ENCODE measurements around the gene LRP5.

Gene LRP5

DNA sequence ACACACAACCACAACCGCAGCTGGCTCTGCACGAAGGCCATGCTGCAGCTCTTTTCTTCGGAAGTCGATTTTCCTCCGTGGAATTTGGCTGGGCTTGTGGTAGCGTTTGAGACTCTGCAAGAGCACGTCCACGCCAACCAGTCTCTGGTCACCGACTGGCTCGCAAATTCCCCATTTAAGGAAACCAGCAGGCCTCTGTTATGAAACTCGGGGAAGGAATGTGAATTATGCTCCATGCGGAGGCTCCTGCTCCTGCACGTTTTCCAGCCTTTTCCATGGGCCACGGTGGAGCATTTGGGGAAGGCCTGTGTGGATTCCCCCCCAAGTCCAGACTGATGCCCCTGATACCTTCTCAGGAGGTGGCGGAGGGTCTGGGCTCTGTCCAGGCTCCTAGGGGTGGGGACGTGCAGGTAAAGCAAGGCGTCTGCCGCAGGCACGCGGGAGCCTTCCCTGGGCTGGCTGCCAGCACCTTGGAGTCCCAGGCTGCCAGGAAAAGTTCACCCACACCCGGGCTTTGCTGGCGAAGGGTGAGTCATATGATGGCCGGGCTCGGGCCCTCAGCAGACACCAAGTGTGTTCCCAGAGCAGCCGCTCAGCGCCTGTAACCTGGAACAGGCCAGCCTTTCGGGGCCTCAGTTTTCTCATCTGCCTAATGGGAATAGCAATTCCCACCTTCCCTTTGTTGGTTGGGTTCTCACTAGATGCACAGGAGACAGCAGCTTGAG, 41.9 kb downstream of the LRP5 start:
- Histone ChIP-seq H3K27ac (ENCODE audit: low read depth, low read length) (peak overlapping the region; percentile 84), H3K27me3 (ENCODE audit: control insufficient read depth in 1 of 2, insufficient read depth in 2 of 2, low read length in 2 of 2) (no peaks in the 10 kb centered on the region), H3K36me3 (ENCODE audit: insufficient read depth, low read length) (peaks cover 20% of the 10 kb centered on the region), H3K9ac (ENCODE audit: low read length) (peak overlapping the region; percentile 12), H3K4me1 (ENCODE audit: insufficient read depth, low read length) (peaks cover 84% of the 10 kb centered on the region), H3K9me3 (ENCODE audit: low read length) (no peaks in the 10 kb centered on the region), H3K4me3 (ENCODE audit: low read depth in 1 of 2, low read length in 2 of 2) (peak overlapping the region in 1 of 2 donors; percentile 23)

DNA sequence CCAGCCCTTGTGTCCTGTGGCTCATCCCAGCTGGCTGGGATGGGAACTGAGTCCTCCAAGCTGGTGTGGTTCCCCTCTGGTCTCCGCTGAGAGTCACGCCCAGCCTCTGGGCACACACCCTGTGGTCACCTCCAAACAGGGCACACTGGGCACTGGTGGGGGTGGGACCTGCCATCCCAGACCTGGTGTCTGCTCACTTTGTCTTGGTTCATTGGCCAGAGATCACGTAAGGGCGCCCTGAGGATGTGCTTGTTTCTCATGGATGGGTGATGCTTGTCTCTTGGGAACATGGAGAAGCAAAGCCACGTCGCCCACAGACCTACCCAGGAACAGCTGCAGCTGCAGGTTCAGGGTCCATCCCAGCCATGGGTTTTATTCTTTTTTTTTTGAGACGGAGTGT, 43.1 kb downstream of the LRP5 start:
- no peak overlapping the region for H3K9ac ChIP-seq (ENCODE audit: low read length)
- peaks cover 24% of the 10 kb centered on the region for H3K36me3 ChIP-seq (ENCODE audit: insufficient read depth, low read length)
- no peaks in the 10 kb centered on the region for H3K27me3 ChIP-seq (ENCODE audit: control insufficient read depth in 1 of 2, insufficient read depth in 2 of 2, low read length in 2 of 2)
- H3K4me1 ChIP-seq (ENCODE audit: insufficient read depth, low read length) = peaks cover 75% of the 10 kb centered on the region
- H3K4me3 ChIP-seq (ENCODE audit: low read depth in 1 of 2, low read length in 2 of 2) = no peak overlapping the region
- peak overlapping the region; percentile 84 for H3K27ac ChIP-seq (ENCODE audit: low read depth, low read length)
- H3K9me3 ChIP-seq (ENCODE audit: low read length) = no peaks in the 10 kb centered on the region

DNA sequence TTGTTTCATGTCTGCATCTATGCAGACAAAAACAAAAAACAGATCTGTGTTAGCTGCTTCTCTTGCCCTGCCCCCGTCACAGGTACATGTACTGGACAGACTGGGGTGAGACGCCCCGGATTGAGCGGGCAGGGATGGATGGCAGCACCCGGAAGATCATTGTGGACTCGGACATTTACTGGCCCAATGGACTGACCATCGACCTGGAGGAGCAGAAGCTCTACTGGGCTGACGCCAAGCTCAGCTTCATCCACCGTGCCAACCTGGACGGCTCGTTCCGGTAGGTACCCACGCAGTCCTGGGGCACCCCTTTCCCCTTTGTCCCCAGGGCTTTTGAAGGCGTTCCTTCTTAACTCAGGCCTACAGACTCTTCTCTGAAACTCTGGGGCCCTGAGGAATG, 45.2 kb downstream of the LRP5 start:
- Histone ChIP-seq H3K9me3 (ENCODE audit: low read length) (no peaks in the 10 kb centered on the region), H3K9ac (ENCODE audit: low read length) (no peak overlapping the region), H3K36me3 (ENCODE audit: insufficient read depth, low read length) (peaks cover 25% of the 10 kb centered on the region), H3K27me3 (ENCODE audit: control insufficient read depth in 1 of 2, insufficient read depth in 2 of 2, low read length in 2 of 2) (no peaks in the 10 kb centered on the region), H3K27ac (ENCODE audit: low read depth, low read length) (no peak overlapping the region), H3K4me1 (ENCODE audit: insufficient read depth, low read length) (peaks cover 56% of the 10 kb centered on the region), H3K4me3 (ENCODE audit: low read depth in 1 of 2, low read length in 2 of 2) (no peak overlapping the region)

DNA sequence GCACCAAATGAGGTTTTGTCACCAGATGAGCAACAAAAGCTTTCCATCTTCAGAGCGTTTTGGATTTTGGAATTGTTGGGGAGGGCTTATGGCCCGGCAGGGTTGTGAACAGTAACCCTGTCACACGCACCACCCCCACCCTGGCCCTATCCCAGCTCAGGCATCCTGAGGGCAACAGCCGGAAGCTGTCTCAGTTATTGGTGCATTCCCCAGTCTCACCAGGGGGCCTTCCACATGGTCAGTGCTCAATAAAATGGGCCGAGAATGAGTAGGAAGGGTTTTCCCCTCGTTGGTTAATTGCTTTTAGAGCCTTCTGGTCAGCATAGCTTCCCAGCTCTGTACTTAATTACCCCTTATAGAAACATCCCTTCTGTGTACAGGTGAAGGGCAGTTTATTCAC, 46.0 kb downstream of the LRP5 start:
- Histone ChIP-seq H3K9me3 (ENCODE audit: low read length) (no peaks in the 10 kb centered on the region), H3K4me3 (ENCODE audit: low read depth in 1 of 2, low read length in 2 of 2) (no peak overlapping the region), H3K27ac (ENCODE audit: low read depth, low read length) (no peak overlapping the region), H3K36me3 (ENCODE audit: insufficient read depth, low read length) (peaks cover 25% of the 10 kb centered on the region), H3K27me3 (ENCODE audit: control insufficient read depth in 1 of 2, insufficient read depth in 2 of 2, low read length in 2 of 2) (no peaks in the 10 kb centered on the region), H3K4me1 (ENCODE audit: insufficient read depth, low read length) (peaks cover 55% of the 10 kb centered on the region), H3K9ac (ENCODE audit: low read length) (no peak overlapping the region)

DNA sequence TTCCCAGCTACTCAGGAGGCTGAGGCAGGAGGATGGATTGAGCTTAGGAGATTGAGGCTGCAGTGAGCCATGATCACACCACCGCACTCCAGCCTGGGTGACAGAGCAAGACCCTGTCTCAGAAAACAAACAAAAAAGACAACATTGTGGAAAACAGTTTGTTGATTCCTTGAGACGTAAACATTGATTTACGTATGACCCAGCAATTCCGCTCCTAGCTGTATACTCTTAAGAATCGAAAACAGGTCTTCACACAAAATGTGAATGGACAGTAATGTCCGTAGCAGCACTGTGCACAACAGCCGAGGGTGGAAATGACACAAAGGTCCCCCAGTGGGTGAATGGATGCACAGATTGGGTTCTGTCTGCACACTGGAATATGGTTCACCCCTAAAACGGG, 49.3 kb downstream of the LRP5 start:
- Histone ChIP-seq H3K36me3 (ENCODE audit: insufficient read depth, low read length) (peaks cover 35% of the 10 kb centered on the region), H3K4me1 (ENCODE audit: insufficient read depth, low read length) (peaks cover 27% of the 10 kb centered on the region), H3K27ac (ENCODE audit: low read depth, low read length) (no peak overlapping the region)

DNA sequence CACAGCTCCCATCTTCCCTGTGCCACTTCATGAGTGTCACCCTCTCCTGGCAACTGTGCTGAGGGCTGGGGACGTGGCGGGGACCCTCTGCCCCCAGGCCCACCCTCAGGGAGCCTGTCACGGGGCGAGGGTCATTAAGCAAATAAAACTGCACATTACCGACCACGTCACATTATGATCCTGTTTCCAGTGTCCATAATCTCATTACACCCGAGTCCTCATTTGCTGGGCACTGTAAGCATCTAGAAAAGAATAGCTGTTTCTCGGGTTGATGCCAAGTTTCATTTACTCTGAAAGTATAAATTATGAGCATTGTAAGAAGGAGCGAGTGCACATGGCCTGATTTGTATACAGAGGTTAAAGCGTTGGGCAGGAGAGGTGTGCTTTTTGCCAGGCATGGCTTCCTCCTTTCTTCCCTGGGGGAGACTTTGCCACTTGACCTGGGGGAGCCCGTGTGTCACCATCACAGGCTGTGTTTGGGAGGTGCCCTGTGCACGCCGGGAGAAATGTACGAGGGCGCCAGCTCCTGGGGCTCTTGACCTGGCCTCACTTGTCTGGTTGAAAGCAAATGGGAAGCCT, 50.5 kb downstream of the LRP5 start:
- H3K4me3 ChIP-seq (ENCODE audit: low read depth in 1 of 2, low read length in 2 of 2) = no peak overlapping the region
- H3K36me3 ChIP-seq (ENCODE audit: insufficient read depth, low read length) = peaks cover 31% of the 10 kb centered on the region
- no peak overlapping the region for H3K9ac ChIP-seq (ENCODE audit: low read length)
- no peaks in the 10 kb centered on the region for H3K9me3 ChIP-seq (ENCODE audit: low read length)
- no peaks in the 10 kb centered on the region for H3K27me3 ChIP-seq (ENCODE audit: control insufficient read depth in 1 of 2, insufficient read depth in 2 of 2, low read length in 2 of 2)
- H3K4me1 ChIP-seq (ENCODE audit: insufficient read depth, low read length) = peaks cover 18% of the 10 kb centered on the region
- H3K27ac ChIP-seq (ENCODE audit: low read depth, low read length) = peak overlapping the region; percentile 35

More for the DNA sequence above, 49.3 kb downstream of the LRP5 start:
- Histone ChIP-seq H3K4me3 (ENCODE audit: low read depth in 1 of 2, low read length in 2 of 2) (no peak overlapping the region), H3K9me3 (ENCODE audit: low read length) (no peaks in the 10 kb centered on the region), H3K9ac (ENCODE audit: low read length) (no peak overlapping the region), H3K27me3 (ENCODE audit: control insufficient read depth in 1 of 2, insufficient read depth in 2 of 2, low read length in 2 of 2) (no peaks in the 10 kb centered on the region)

DNA sequence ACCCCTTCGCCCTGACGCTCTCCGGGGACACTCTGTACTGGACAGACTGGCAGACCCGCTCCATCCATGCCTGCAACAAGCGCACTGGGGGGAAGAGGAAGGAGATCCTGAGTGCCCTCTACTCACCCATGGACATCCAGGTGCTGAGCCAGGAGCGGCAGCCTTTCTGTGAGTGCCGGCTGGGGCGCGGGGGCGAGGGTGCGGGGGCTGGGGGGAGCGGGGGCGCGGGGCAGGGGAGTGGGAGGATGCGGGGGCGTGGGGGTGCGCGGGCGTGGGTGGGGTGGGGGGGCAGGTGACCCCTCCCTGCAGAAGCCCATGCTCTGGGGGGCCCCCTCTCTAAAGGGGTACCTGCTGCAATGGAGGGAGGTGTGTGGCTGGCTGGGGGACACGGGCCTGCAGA, 51.4 kb downstream of the LRP5 start:
- H3K36me3 ChIP-seq (ENCODE audit: insufficient read depth, low read length) = peaks cover 32% of the 10 kb centered on the region
- peaks cover 13% of the 10 kb centered on the region for H3K4me1 ChIP-seq (ENCODE audit: insufficient read depth, low read length)
- H3K27me3 ChIP-seq (ENCODE audit: control insufficient read depth in 1 of 2, insufficient read depth in 2 of 2, low read length in 2 of 2) = no peaks in the 10 kb centered on the region
- no peaks in the 10 kb centered on the region for H3K9me3 ChIP-seq (ENCODE audit: low read length)
- H3K9ac ChIP-seq (ENCODE audit: low read length) = no peak overlapping the region
- no peak overlapping the region for H3K27ac ChIP-seq (ENCODE audit: low read depth, low read length)
- H3K4me3 ChIP-seq (ENCODE audit: low read depth in 1 of 2, low read length in 2 of 2) = no peak overlapping the region

DNA sequence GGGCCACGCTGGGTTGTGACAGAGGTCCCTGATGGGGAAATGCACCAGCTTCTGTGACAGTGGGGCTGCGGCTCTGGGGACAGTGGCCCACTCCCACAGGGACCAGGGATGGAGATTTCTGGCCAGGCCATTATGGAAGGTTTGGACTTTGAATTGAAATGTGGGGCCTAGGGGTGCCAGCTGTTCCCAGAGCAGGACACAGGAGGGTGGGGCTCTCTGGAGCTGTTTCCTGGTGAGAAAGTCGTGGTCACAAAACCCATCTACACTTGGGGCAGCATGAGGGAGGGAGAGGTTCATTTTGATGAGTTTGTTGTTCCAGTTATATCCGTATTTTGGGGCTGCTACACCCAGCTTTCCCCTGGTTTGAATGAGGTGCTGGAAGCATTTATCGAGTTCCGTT, 52.2 kb downstream of the LRP5 start:
- H3K27ac ChIP-seq (ENCODE audit: low read depth, low read length) = no peak overlapping the region

DNA sequence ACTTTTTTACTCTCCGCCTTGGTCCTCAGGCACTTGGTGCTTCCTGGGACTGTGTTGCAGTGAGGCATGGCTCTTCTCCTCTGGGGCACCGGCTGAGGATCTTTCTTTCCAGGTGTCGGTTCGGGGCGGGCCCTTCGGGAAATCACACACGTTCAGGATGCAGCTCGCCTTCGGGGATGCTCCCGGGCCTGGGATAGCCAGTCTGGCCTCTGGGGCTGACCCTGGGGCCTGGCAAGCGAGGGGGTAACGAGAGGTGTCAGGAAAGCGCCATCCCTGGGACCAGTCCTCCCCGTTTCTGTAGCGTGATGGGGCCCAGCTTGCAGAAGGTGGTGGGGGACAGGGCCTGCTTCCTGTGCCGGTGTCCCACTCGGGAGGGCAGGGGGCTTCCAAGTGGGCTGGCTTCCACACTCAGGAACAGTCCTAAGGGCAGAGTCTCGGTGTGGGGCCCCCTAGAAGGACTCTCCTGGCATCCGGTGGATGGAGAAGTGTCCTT, 53.6 kb downstream of the LRP5 start:
- Histone ChIP-seq H3K9ac (ENCODE audit: low read length) (no peak overlapping the region), H3K4me1 (ENCODE audit: insufficient read depth, low read length) (peaks cover 25% of the 10 kb centered on the region), H3K4me3 (ENCODE audit: low read depth in 1 of 2, low read length in 2 of 2) (no peak overlapping the region), H3K36me3 (ENCODE audit: insufficient read depth, low read length) (peaks cover 20% of the 10 kb centered on the region), H3K27ac (ENCODE audit: low read depth, low read length) (no peak overlapping the region), H3K27me3 (ENCODE audit: control insufficient read depth in 1 of 2, insufficient read depth in 2 of 2, low read length in 2 of 2) (no peaks in the 10 kb centered on the region), H3K9me3 (ENCODE audit: low read length) (no peaks in the 10 kb centered on the region)

More for the DNA sequence above, 52.2 kb downstream of the LRP5 start:
- Histone ChIP-seq H3K4me3 (ENCODE audit: low read depth in 1 of 2, low read length in 2 of 2) (no peak overlapping the region), H3K9me3 (ENCODE audit: low read length) (no peaks in the 10 kb centered on the region), H3K27me3 (ENCODE audit: control insufficient read depth in 1 of 2, insufficient read depth in 2 of 2, low read length in 2 of 2) (no peaks in the 10 kb centered on the region), H3K36me3 (ENCODE audit: insufficient read depth, low read length) (peaks cover 27% of the 10 kb centered on the region), H3K4me1 (ENCODE audit: insufficient read depth, low read length) (peaks cover 11% of the 10 kb centered on the region), H3K9ac (ENCODE audit: low read length) (no peak overlapping the region)

DNA sequence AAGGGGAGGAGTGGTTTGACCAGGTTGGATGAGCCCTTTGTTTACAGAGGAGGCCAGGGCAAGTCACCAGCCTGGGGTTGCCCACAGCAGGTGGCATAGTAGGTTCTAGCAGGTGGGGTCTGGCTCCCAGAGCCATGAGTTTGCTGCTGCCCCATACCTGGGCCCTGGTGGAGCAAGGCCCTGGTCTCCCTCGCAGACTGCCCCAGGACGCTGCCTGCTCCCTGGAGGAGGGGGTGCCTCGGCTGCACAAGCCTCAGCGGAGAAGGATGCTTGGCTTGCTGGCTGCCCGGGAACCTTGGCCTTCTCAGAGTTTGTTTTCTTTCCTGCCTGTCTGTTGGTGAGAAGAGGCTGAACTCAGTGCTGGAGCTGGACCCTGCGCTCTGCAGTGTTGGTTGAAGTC, 54.9 kb downstream of the LRP5 start:
- Histone ChIP-seq H3K9me3 (ENCODE audit: low read length) (no peaks in the 10 kb centered on the region), H3K36me3 (ENCODE audit: insufficient read depth, low read length) (peaks cover 20% of the 10 kb centered on the region), H3K27me3 (ENCODE audit: control insufficient read depth in 1 of 2, insufficient read depth in 2 of 2, low read length in 2 of 2) (no peaks in the 10 kb centered on the region), H3K4me1 (ENCODE audit: insufficient read depth, low read length) (peaks cover 38% of the 10 kb centered on the region), H3K27ac (ENCODE audit: low read depth, low read length) (no peak overlapping the region), H3K4me3 (ENCODE audit: low read depth in 1 of 2, low read length in 2 of 2) (no peak overlapping the region), H3K9ac (ENCODE audit: low read length) (no peak overlapping the region)

DNA sequence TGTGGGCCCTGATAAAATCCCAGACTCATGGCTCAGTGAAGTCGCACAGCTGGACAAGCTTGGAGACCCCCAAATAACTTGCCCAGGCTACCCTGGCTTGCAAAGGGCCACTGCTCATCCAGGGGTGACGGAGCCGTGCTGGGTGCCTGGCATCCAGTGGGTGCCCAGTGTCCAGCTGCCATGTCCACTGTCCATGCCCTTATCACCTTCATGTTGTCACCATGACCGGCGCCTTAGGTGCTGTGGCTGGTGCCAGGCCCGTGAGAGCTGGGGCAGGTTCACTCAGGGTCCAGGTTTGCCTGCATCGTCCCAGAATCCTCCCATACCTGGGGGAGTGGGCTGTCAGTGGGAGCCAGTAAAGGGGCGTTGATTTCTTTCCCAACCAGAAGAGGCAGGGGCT, 57.4 kb downstream of the LRP5 start:
- Histone ChIP-seq H3K4me1 (ENCODE audit: insufficient read depth, low read length) (peaks cover 53% of the 10 kb centered on the region), H3K27me3 (ENCODE audit: control insufficient read depth in 1 of 2, insufficient read depth in 2 of 2, low read length in 2 of 2) (no peaks in the 10 kb centered on the region), H3K9ac (ENCODE audit: low read length) (no peak overlapping the region), H3K4me3 (ENCODE audit: low read depth in 1 of 2, low read length in 2 of 2) (no peak overlapping the region), H3K27ac (ENCODE audit: low read depth, low read length) (peak overlapping the region; percentile 86), H3K36me3 (ENCODE audit: insufficient read depth, low read length) (peaks cover 20% of the 10 kb centered on the region), H3K9me3 (ENCODE audit: low read length) (no peaks in the 10 kb centered on the region)
